Right lobe of liver (tissue), 4 donors: ENCODE data around the gene MCAT.

Experiments used
- CTCF ChIP-seq, 4 donors: fragments of 200-600 bp in 3 of 4; fragments of 450-650 bp in 1 of 4; IDR thresholded peaks; one replicate each; pipeline versions ENCODE4 v1.5.1 to v1.8.0; 2016 to 2022; ENCODE audit warnings: antibody characterized with exemption in 4 of 4, mild to moderate bottlenecking in 2 of 4
- POLR2A ChIP-seq: fragments of 450-650 bp; IDR thresholded peaks from one replicate; pipeline ENCODE4 v1.6.1; 2017; ENCODE audit warnings: antibody characterized with exemption, mild to moderate bottlenecking
- donor health status: DM: no; HTN: no; CAD: no.
- donor health status: DM: no; HTN: no; CAD: no.
- donor health status: DM: no; HTN: yes; CAD: no.

GRCh38 chr22:43128928-43129424, 14.2 kb downstream of the MCAT start:
- TF ChIP-seq CTCF (IDR thresholded peaks at IDR 0.05) (no peak), POLR2A (no peak)
